HCT116 (cell line): ENCODE measurements around the gene TPRKB. TPM values are rescaled to one million over a fixed set of nuclear protein-coding genes. Genes with fewer than 3 reads are reported as not detected.

Experiments
- ATAC-seq: fragments of 200-7000 bp; cut with Tn5 transposase; 2 replicates; pipeline ENCODE4 v1.9.1; 2020; ENCODE audit warnings: mild to moderate bottlenecking, moderate library complexity
- BruUV-seq: library from RNA; stranded (reverse); fragments of 400-500 nt; replicated peaks from 2 replicates; lab custom pipeline; 2021; lab: Mats Ljungman, UMichigan
- CTCF ChIA-PET: fragments of 300-600 bp; sonication (Branson Sonifier 250); formaldehyde crosslinking; loops from one replicate; lab custom pipeline; 2021; ENCODE audit warnings: antibody characterized with exemption; lab: Charles Lee
- POLR2A ChIA-PET: fragments of 300-600, 350-600 bp; sonication (Branson Sonifier 250); formaldehyde crosslinking; loops from one replicate; lab custom pipeline; 2021; ENCODE audit warnings: antibody characterized with exemption; lab: Charles Lee
- RAD21 ChIA-PET, 2 experiments: fragments of 300-600 bp; sonication (Branson Sonifier 250); formaldehyde crosslinking; loops; one replicate each; lab custom pipeline; 2023; ENCODE audit warnings: low total read pairs in 2 of 2; ENCODE audit not compliant: uncharacterized antibody in 2 of 2, unreplicated experiment in 2 of 2, low non-redundant PET in 1 of 2; lab: Charles Lee
- DNase-seq: peaks from one replicate; pipeline ENCODE4 v3.0.0-alpha.2; 2010; ENCODE audit warnings: low read depth, low spot score
- H2AFZ ChIP-seq: fragments of 200-600 bp; shearing (Covaris generic), sonication (generic); 2 replicates; pipeline ENCODE4 v1.6.1; 2017; ENCODE audit warnings: low read depth, mixed run types, mixed read lengths, antibody characterized with exemption, low read length; ENCODE audit not compliant: poor library complexity, severe bottlenecking
- H3K27ac ChIP-seq: 2 replicates; pipeline ENCODE4 v1.5.1; 2012; ENCODE audit warnings: low read depth, low read length
- H3K27me3 ChIP-seq: fragments of 200-600 bp; sonication (generic); 2 replicates; pipeline ENCODE4 v1.6.1; 2016; ENCODE audit warnings: mixed run types, low read length, mixed read lengths; ENCODE audit not compliant: insufficient read depth
- H3K36me3 ChIP-seq, 2 experiments: fragments of 200-500 bp in 1 of 2; fragments of 200-600 bp in 1 of 2; sonication (Bioruptor generic) in 1 of 2; sonication (generic) in 1 of 2; 2 replicates each; pipeline versions ENCODE4 v1.5.1 to v1.6.1; 2014 to 2016; ENCODE audit warnings: low read length in 2 of 2, inconsistent platforms in 1 of 2, mixed read lengths in 1 of 2, mixed run types in 1 of 2; ENCODE audit not compliant: insufficient read depth in 2 of 2, control insufficient read depth in 1 of 2
- H3K4me1 ChIP-seq, 2 experiments: fragments of 200-600 bp in 1 of 2; sonication (generic) in 1 of 2; 2 replicates each; pipeline versions ENCODE4 v1.5.1 to v1.6.1; 2012 to 2017; ENCODE audit warnings: low read length in 2 of 2, inconsistent platforms in 1 of 2, mild to moderate bottlenecking in 1 of 2, mixed read lengths in 1 of 2, mixed run types in 1 of 2, moderate library complexity in 1 of 2; ENCODE audit not compliant: insufficient read depth in 2 of 2, control insufficient read depth in 1 of 2
- H3K4me2 ChIP-seq: fragments of 200-600 bp; sonication (generic); 2 replicates; pipeline ENCODE4 v1.6.1; 2017; ENCODE audit warnings: mixed run types, low read length, mixed read lengths
- H3K4me3 ChIP-seq, 2 experiments: fragments of 200-600 bp in 1 of 2; sonication (generic) in 1 of 2; replicated peaks in 1 of 2; 2 replicates each; pipeline ENCODE4 v1.5.1; 2011 to 2016; ENCODE audit warnings: low read length in 2 of 2, control low read depth in 1 of 2, low read depth in 1 of 2, mild to moderate bottlenecking in 1 of 2, mixed read lengths in 1 of 2, mixed run types in 1 of 2
- H3K79me2 ChIP-seq: fragments of 200-600 bp; sonication (generic); 2 replicates; pipeline ENCODE4 v1.6.1; 2017; ENCODE audit warnings: mild to moderate bottlenecking, mixed run types, low read length, moderate library complexity, mixed read lengths; ENCODE audit not compliant: insufficient read depth
- H3K9ac ChIP-seq: fragments of 200-600 bp; sonication (generic); 2 replicates; pipeline ENCODE4 v1.6.1; 2016; ENCODE audit warnings: low read length, mixed read lengths
- H3K9me2 ChIP-seq: fragments of 200-600 bp; sonication (generic), shearing (Covaris generic); 2 replicates; pipeline ENCODE4 v1.6.1; 2017; ENCODE audit warnings: mixed run types, mild to moderate bottlenecking, moderate library complexity; ENCODE audit not compliant: insufficient read depth
- H3K9me3 ChIP-seq, 2 experiments: fragments of 200-500 bp in 1 of 2; fragments of 200-600 bp in 1 of 2; sonication (Bioruptor generic) in 1 of 2; sonication (generic) in 1 of 2; 2 replicates each; pipeline ENCODE4 v1.6.1; 2014 to 2017; ENCODE audit warnings: low read length in 2 of 2, mixed read lengths in 2 of 2, inconsistent platforms in 1 of 2, low read depth in 1 of 2, mild to moderate bottlenecking in 1 of 2, mixed run types in 1 of 2, moderate library complexity in 1 of 2; ENCODE audit not compliant: control insufficient read depth in 1 of 2, insufficient read depth in 1 of 2
- H4K20me1 ChIP-seq: fragments of 200-600 bp; sonication (generic), shearing (Covaris generic); 2 replicates; pipeline ENCODE4 v1.6.1; 2017; ENCODE audit warnings: mixed run types, mild to moderate bottlenecking, moderate library complexity; ENCODE audit not compliant: insufficient read depth
- ATF3 ChIP-seq: IDR thresholded peaks from 2 replicates; pipeline ENCODE4 v1.6.1; 2012
- CBX3 ChIP-seq: IDR thresholded peaks from 2 replicates; pipeline ENCODE4 v1.6.1; 2012; ENCODE audit warnings: low read depth
- CEBPB ChIP-seq: IDR thresholded peaks from 2 replicates; pipeline ENCODE4 v1.6.1; 2012; ENCODE audit warnings: low read depth
- CTCF ChIP-seq, 3 experiments: fragments of 200-600 bp in 1 of 3; sonication (generic) in 1 of 3; IDR thresholded peaks in 2 of 3; conservative IDR thresholded peaks in 1 of 3; 2 replicates each; pipeline ENCODE4 v1.5.1; 2012 to 2017; ENCODE audit warnings: low read depth in 2 of 3, low read length in 2 of 3, antibody characterized with exemption in 1 of 3, borderline replicate concordance in 1 of 3, control low read depth in 1 of 3, mild to moderate bottlenecking in 1 of 3, mixed read lengths in 1 of 3, mixed run types in 1 of 3, moderate library complexity in 1 of 3; ENCODE audit not compliant: insufficient read depth in 1 of 3
- EGR1 ChIP-seq: IDR thresholded peaks from 2 replicates; pipeline ENCODE4 v1.6.1; 2012; ENCODE audit warnings: low read depth
- ELF1 ChIP-seq: IDR thresholded peaks from 2 replicates; pipeline ENCODE4 v1.6.1; 2012; ENCODE audit warnings: low read depth, borderline replicate concordance
- EZH2 ChIP-seq: fragments of 200-600 bp; sonication (generic); IDR thresholded peaks from 2 replicates; pipeline ENCODE4 v1.6.1; 2017; ENCODE audit warnings: antibody characterized with exemption, mixed run types
- EZH2phosphoT487 ChIP-seq: fragments of 200-600 bp; IDR thresholded peaks from 2 replicates; pipeline ENCODE4 v1.6.1; 2018; ENCODE audit warnings: antibody characterized with exemption, borderline replicate concordance
- FOSL1 ChIP-seq: IDR thresholded peaks from 2 replicates; pipeline ENCODE4 v1.6.1; 2012; ENCODE audit warnings: low read depth
- JUND ChIP-seq: IDR thresholded peaks from 2 replicates; pipeline ENCODE4 v1.6.1; 2012
- POLR2A ChIP-seq: IDR thresholded peaks from 2 replicates; pipeline ENCODE4 v1.7.0; 2011; ENCODE audit warnings: borderline replicate concordance; ENCODE audit not compliant: insufficient read depth, insufficient read length; ENCODE audit errors: extremely low read depth
- POLR2AphosphoS5 ChIP-seq: IDR thresholded peaks from 2 replicates; pipeline ENCODE4 v1.6.1; 2011; ENCODE audit warnings: mild to moderate bottlenecking, low read depth, low read length, moderate library complexity
- RAD21 ChIP-seq: IDR thresholded peaks from 2 replicates; pipeline ENCODE4 v1.6.1; 2012; ENCODE audit warnings: low read depth, mild to moderate bottlenecking
- REST ChIP-seq: IDR thresholded peaks from 2 replicates; pipeline ENCODE4 v1.6.1; 2012; ENCODE audit warnings: low read depth
- SP1 ChIP-seq: IDR thresholded peaks from 2 replicates; pipeline ENCODE4 v1.6.1; 2012; ENCODE audit warnings: low read depth
- ZBTB33 ChIP-seq: IDR thresholded peaks from 2 replicates; pipeline ENCODE4 v1.6.1; 2011; ENCODE audit warnings: mild to moderate bottlenecking, low read length, moderate library complexity; ENCODE audit not compliant: insufficient replicate concordance; ENCODE audit errors: extremely low read depth
- ZFX ChIP-seq: fragments of 450-650 bp; IDR thresholded peaks from 2 replicates; pipeline ENCODE4 v1.6.1; 2017
- intact Hi-C: fragments of 100-400 bp; cut with micrococcal nuclease; formaldehyde crosslinking; loops from 2 replicates; pipeline ENCODE4 v1.10.0; 2022
- total RNA-seq: library from RNA; stranded (reverse); gene quantifications from one replicate; pipeline ENCODE4 v1.2.1, GENCODE V29; 2021; ENCODE audit not compliant: unreplicated experiment

The TPRKB gene
- total RNA-seq, 1 experiment from 2014 or later, result 42.5 TPM

- no peaks in the 10 kb centered on the region for H3K27me3 ChIP-seq
- DNase-seq, result no peak
- no peak for TF ChIP-seq REST
- no peak for TF ChIP-seq JUND
- no peak for TF ChIP-seq CBX3
- no peak for TF ChIP-seq ELF1
- no peak for TF ChIP-seq ZBTB33
- no peak for TF ChIP-seq ATF3
- no peak for TF ChIP-seq ZFX
- no peak for TF ChIP-seq POLR2AphosphoS5
- TF ChIP-seq CTCF (IDR thresholded peaks at IDR 0.05 in 2 of 3, conservative IDR thresholded peaks at IDR 0.05 in 1 of 3; ENCODE audit: borderline replicate concordance in 1 of 3, insufficient read depth in 1 of 3, low read depth in 2 of 3, low read length in 2 of 3), result no peak
- no peak for TF ChIP-seq SP1
- no peak for TF ChIP-seq POLR2A
- no peak for TF ChIP-seq EGR1
- no peak for TF ChIP-seq EZH2phosphoT487
- TF ChIP-seq FOSL1, result no peak
- TF ChIP-seq RAD21, result no peak
- no peak for TF ChIP-seq CEBPB
- no peak for TF ChIP-seq EZH2
- no peak overlapping the region for H2AFZ ChIP-seq
- H3K9me3 ChIP-seq, result no peaks in the 10 kb centered on the region
- H4K20me1 ChIP-seq, result no peaks in the 10 kb centered on the region
- H3K4me3 ChIP-seq, result no peak overlapping the region
- no peak overlapping the region for H3K27ac ChIP-seq
- no peaks in the 10 kb centered on the region for H3K4me1 ChIP-seq
- BruUV-seq, result no TSS peak
- H3K36me3 ChIP-seq, result no peaks in the 10 kb centered on the region
- H3K4me2 ChIP-seq, result no peak overlapping the region
- RAD21 ChIA-PET, result no interaction called here
- no peaks in the 10 kb centered on the region for H3K9me2 ChIP-seq
- POLR2A ChIA-PET, result no interaction called here
- H3K9ac ChIP-seq, result no peak overlapping the region
- no peak for ATAC-seq
- intact Hi-C loops, result no loop called here
- H3K79me2 ChIP-seq, result no peaks in the 10 kb centered on the region
- CTCF ChIA-PET, result no interaction called here
Measured at GRCh38 chr2:73705091-73705490, 32.1 kb downstream of the TPRKB start.
